HCT116 (cell line): ENCODE results near the gene KSR2.
"Not testable (repeated sequence)": the region's sequence is repeated elsewhere in the genome, so short reads cannot be mapped to it uniquely, and the experiment has no call there.

ENCODE experiments used
- CEBPB ChIP-seq: IDR thresholded peaks from 2 replicates; pipeline ENCODE4 v1.6.1; 2012; ENCODE audit warnings: low read depth
- EZH2 ChIP-seq: fragments of 200-600 bp; sonication (generic); IDR thresholded peaks from 2 replicates; pipeline ENCODE4 v1.6.1; 2017; ENCODE audit warnings: antibody characterized with exemption, mixed run types
- POLR2A ChIP-seq: IDR thresholded peaks from 2 replicates; pipeline ENCODE4 v1.7.0; 2011; ENCODE audit warnings: borderline replicate concordance; ENCODE audit not compliant: insufficient read depth, insufficient read length; ENCODE audit errors: extremely low read depth

DNA sequence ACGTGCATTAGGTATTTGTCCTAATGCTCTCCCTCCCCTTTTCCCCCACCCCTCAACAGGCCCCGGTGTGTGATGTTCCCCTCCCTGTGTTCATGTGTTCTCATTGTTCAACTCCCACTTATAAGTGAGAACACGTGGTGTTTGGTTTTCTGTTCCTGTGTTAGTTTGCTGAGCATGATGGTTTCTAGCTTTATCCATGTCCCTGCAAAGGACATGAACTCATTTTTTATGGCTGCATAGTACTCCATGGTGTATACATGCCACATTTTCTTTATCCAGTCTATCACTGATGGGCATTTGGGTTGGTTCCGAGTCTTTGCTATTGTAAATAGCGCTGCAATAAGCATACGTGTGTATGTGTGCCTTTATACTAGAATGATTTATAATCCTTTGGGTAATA, 168.1 kb downstream of the KSR2 start:
- not testable (repeated sequence) for TF ChIP-seq EZH2, CEBPB, POLR2A
